ENCODE measurements around the gene SPEG.
A peak's percentile ranks its signal among the peaks of the same experiment; 100 is the strongest.

Gene SPEG

GRCh38 chr2:219478916-219479315, 44.3 kb downstream of the SPEG start:
- no peak for DNase-seq (ENCODE audit: low read depth)

- DNase-seq (ENCODE audit: low read depth), result no peak
These were observed 45.4 kb downstream of the SPEG start for GRCh38 chr2:219480004-219480403.

GRCh38 chr2:219482674-219483405, 48.2 kb downstream of the SPEG start:
- no peak for DNase-seq (ENCODE audit: low read depth)

DNA sequence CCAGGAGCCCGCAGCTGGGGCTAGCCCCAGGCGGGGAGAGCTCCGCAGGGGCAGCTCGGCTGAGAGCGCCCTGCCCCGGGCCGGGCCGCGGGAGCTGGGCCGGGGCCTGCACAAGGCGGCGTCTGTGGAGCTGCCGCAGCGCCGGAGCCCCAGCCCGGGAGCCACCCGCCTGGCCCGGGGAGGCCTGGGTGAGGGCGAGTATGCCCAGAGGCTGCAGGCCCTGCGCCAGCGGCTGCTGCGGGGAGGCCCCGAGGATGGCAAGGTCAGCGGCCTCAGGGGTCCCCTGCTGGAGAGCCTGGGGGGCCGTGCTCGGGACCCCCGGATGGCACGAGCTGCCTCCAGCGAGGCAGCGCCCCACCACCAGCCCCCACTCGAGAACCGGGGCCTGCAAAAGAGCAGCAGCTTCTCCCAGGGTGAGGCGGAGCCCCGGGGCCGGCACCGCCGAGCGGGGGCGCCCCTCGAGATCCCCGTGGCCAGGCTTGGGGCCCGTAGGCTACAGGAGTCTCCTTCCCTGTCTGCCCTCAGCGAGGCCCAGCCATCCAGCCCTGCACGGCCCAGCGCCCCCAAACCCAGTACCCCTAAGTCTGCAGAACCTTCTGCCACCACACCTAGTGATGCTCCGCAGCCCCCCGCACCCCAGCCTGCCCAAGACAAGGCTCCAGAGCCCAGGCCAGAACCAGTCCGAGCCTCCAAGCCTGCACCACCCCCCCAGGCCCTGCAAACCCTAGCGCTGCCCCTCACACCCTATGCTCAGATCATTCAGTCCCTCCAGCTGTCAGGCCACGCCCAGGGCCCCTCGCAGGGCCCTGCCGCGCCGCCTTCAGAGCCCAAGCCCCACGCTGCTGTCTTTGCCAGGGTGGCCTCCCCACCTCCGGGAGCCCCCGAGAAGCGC, 49.1 kb downstream of the SPEG start:
- DNase-seq (ENCODE audit: low read depth), result no peak

DNA sequence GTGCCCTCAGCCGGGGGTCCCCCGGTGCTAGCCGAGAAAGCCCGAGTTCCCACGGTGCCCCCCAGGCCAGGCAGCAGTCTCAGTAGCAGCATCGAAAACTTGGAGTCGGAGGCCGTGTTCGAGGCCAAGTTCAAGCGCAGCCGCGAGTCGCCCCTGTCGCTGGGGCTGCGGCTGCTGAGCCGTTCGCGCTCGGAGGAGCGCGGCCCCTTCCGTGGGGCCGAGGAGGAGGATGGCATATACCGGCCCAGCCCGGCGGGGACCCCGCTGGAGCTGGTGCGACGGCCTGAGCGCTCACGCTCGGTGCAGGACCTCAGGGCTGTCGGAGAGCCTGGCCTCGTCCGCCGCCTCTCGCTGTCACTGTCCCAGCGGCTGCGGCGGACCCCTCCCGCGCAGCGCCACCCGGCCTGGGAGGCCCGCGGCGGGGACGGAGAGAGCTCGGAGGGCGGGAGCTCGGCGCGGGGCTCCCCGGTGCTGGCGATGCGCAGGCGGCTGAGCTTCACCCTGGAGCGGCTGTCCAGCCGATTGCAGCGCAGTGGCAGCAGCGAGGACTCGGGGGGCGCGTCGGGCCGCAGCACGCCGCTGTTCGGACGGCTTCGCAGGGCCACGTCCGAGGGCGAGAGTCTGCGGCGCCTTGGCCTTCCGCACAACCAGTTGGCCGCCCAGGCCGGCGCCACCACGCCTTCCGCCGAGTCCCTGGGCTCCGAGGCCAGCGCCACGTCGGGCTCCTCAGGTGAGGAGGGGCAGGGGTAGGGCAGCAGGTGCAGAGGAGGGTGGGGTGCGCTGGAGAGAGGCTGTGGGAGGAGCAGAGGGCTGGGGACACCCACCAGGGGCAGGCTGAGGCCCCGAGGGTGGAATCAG, 49.9 kb downstream of the SPEG start:
- no peak for DNase-seq (ENCODE audit: low read depth)

- DNase-seq (ENCODE audit: low read depth), result no peak
These were observed 50.5 kb downstream of the SPEG start for GRCh38 chr2:219485201-219485580.

DNA sequence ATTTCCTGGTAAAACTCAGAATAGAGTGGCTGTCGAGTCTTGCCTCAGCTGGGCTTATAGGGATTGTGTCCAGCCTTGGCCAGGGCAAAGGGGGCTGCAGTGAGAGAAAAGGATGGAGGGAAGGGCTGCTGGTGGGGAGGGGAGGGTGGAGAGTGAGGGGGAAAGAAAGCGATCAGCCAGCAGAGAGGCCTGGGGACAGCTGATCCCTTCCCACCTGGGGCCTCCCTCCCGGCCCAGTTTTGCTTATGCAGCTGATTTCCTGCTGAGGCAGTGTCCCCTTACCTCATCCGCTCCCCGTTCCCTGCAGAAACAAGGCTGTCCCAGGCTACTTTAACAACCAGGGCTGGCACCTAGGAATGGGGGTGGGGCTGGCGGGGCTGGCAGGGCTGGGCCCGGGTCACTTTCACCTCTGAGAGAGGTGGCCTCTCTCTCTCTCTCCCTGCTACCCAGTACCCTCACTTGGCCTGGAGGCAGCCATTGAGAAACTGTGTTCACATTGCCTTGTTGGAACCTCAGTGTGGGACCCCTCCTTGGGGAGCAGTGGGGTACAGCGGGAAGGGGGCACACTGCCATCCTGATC, 51.8 kb downstream of the SPEG start:
- no peak for DNase-seq (ENCODE audit: low read depth)

DNA sequence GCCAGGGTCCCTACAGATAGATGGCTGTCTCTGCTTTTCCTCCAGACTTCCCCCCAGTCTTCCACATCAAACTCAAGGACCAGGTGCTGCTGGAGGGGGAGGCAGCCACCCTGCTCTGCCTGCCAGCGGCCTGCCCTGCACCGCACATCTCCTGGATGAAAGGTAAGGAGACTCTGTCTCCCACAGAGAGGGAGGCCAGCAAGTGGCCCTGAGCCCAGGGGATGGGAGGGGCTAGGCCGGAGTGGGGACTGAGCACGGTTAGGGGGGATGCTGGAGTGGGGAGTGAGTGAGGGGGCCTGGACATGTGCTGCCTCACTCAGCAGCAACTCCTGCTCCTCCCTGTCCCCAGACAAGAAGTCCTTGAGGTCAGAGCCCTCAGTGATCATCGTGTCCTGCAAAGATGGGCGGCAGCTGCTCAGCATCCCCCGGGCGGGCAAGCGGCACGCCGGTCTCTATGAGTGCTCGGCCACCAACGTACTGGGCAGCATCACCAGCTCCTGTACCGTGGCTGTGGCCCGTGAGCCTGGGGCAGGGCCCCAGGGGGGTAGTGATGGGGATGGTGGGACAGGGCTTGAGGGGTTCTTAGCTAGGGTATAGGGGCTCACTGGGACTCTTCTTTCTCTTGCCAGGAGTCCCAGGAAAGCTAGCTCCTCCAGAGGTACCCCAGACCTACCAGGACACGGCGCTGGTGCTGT, 53.7 kb downstream of the SPEG start:
- no peak for DNase-seq (ENCODE audit: low read depth)

GRCh38 chr2:219488844-219489194, 54.2 kb downstream of the SPEG start:
- DNase-seq (ENCODE audit: low read depth), result no peak

- no peak for DNase-seq (ENCODE audit: low read depth)
These were observed 54.7 kb downstream of the SPEG start for GRCh38 chr2:219489315-219489714.

GRCh38 chr2:219490186-219490585, 55.5 kb downstream of the SPEG start:
- no peak for DNase-seq (ENCODE audit: low read depth)

DNA sequence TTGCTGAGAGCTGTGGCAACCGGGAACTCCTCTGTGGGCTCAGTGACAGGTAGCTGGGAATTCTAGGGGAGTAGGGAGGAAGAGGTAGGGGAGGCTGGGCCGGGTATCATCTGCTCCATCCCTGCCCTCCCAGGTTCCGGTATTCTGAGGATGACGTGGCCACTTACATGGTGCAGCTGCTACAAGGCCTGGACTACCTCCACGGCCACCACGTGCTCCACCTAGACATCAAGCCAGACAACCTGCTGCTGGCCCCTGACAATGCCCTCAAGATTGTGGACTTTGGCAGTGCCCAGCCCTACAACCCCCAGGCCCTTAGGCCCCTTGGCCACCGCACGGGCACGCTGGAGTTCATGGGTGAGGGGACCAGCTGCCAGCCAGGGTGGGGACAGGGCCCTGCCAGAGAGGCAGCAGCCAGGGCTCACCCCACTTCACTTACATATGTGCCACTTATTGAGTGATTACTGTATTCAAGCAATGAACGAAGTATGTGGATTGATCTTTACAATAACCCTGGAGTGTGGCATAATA, 56.0 kb downstream of the SPEG start:
- DNase-seq (ENCODE audit: low read depth), result no peak

DNA sequence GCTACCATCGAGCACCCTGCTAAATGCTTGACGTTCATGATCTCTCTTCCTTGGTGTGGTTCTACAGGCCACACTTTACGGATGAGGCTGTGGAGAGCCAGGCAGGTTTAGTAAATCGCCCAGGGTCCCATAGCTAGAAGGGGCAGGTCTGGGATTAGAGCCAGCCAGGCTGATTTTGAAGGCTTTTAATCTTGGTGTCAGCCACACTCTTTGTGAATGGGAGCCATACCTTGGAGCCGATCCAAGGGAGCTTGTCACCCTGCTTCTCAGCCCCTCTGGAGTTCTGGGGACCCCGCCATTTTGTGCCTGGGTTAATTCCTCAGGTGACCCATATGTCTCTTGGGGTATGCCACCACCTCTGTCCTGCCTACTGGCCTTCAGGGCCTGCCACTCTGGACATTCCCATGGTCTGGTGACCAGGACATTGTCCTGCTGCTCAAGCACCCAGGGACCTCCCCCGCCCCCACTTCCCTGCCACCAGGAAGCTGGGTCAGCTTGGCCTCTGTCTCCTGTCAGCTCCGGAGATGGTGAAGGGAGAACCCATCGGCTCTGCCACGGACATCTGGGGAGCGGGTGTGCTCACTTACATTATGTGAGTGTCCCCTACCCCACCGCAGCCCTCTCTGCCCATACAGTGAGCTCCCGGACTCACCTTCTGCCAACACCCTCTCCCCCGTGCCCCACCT, 56.8 kb downstream of the SPEG start:
- no peak for DNase-seq (ENCODE audit: low read depth)

- no peak for DNase-seq (ENCODE audit: low read depth)
These were observed 57.9 kb downstream of the SPEG start for GRCh38 chr2:219492575-219492974.

DNA sequence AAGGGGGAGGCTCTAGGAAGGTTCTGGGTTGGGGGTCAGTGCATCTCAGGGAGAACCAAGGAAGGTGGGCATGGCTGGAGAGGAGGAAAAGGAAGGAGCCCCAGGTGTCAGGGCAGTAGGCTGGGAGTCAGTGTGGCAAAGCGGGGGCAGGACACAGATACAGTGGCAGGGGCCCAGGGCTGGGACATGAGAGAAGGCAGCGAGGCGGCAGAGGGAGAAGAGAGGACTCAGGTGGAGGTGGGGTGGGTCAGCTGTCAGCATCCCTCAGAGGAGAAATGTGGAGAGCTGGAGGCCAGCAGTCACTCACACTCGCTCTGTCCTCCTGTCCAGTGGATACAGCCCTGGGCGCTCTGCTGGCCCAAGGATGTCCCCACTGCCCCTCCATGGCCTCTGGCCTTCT, 58.4 kb downstream of the SPEG start:
- no peak for DNase-seq (ENCODE audit: low read depth)

- DNase-seq (ENCODE audit: low read depth), result no peak
These were observed 60.4 kb downstream of the SPEG start for GRCh38 chr2:219494952-219495530.

- DNase-seq (ENCODE audit: low read depth), result peak; percentile 31
These were observed 61.0 kb downstream of the SPEG start for GRCh38 chr2:219495531-219496122.

DNA sequence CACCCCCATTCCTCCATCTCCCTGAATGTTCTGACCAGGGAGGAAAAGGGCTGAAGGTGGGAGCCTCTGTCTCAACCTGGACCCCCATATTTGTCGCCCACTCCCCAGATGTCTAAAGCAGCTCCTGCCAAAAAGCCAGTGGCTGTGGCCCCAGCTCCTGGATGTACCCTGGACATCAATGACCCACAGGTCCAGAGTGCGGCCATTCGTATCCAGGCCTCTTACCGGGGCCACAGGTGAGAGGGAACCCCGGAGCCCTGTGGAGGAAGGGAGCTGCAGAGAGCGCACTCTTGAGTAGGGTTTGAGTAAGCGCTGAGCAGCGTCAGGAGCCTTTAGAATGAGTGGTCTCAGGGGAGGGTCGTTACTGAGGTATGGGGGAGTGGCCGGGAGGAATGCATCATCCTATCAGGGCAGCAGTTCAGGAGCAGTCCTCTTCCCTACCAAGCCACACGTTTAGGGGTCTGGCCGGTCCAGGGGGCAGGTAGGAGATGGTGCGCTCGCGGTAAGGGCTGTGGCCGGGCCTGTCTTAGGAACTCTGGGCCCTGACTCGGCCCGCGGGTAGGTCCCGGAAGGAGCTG, 61.7 kb downstream of the SPEG start:
- no peak for DNase-seq (ENCODE audit: low read depth)

GRCh38 chr2:219496825-219497494, 62.3 kb downstream of the SPEG start:
- DNase-seq (ENCODE audit: low read depth), result no peak
